Measurements from ENCODE around the gene PHF1. TPM values are rescaled to one million over a fixed set of nuclear protein-coding genes. Genes with fewer than 3 reads are reported as not detected.
"Not testable (repeated sequence)": the region's sequence is repeated elsewhere in the genome, so short reads cannot be mapped to it uniquely, and the experiment has no call there.

Gene PHF1
- total and polyA plus RNA-seq, 2 donors (not counting 1 experiment from before 2014, with no cell fraction given) = 198 to 365 TPM

DNA sequence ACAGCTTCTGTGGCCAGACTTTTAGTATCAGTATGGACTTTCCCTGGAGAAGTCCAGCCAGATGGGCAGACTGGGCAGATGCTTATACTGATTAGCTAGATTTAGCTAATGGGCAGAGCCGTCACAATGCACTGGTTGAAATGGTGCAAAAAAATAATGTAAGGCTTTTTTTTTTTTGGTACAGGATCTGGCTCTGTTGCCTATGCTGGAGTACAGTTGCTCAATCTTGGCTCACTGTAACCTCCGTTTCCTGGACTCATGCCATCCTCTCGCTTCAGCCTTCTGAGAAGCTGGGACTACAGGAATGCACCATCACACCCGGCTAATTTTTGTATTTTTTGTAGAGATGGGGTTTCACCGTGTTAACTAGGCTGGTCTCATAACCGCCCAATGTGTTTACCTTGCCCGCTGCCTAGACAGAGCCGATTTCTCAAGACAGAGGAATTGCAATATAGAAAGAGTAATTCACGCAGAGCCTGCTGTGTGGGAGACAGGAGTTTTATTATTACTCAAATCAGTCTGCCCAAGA, 35.6 kb upstream of the PHF1 start:
- 81% methylated on average over 5 of the region's 9 CpGs for WGBS (ENCODE audit: insufficient coverage)
- no peak overlapping the region for H3K9ac ChIP-seq (ENCODE audit: low read length)

DNA sequence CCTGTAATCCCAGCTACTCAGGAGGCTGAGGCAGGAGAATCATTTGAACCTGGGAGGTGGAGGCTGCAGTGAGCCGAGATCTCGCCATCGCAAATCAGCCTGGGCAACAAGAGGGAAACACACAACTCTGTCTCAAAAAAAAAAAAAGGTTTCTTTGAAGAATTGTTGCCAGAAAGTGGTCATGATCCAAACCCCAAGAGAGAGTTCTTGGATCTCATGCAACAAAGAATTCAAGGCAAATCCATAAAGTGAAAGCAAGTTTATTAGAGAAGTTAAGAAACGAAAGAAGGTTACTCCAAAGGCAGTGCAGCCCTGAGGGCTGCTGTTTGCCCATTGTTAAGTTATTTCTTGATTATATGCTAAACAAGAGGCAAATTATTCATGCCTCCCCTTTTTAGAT, 33.6 kb upstream of the PHF1 start:
- no peaks in the 10 kb centered on the region for H3K4me1 Mint-ChIP-seq
- H3K27ac ChIP-seq (ENCODE audit: low read length in 2 of 2) = no peak overlapping the region
- H3K36me3 ChIP-seq (replicated peaks in 1 of 2; ENCODE audit: control extremely low read depth in 1 of 2, control insufficient read depth in 1 of 2, extremely low read depth in 1 of 2, insufficient read depth in 2 of 2, low read length in 1 of 2) = no peaks in the 10 kb centered on the region
- no peaks in the 10 kb centered on the region for H3K79me2 ChIP-seq (ENCODE audit: control insufficient read depth, insufficient read depth, low read length)
- ChIA-PET CTCF (no interaction called here), POLR2A (no interaction called here)
- no peak for DNase-seq
- H3K4me3 ChIP-seq (ENCODE audit: control extremely low read depth in 1 of 5, extremely low read depth in 1 of 5, insufficient read depth in 1 of 5, low read depth in 2 of 5, low read length in 4 of 5) = no peak overlapping the region
- no peak overlapping the region for H3K9ac ChIP-seq (ENCODE audit: low read length)
- no peaks in the 10 kb centered on the region for H3K4me1 ChIP-seq (ENCODE audit: control insufficient read depth in 2 of 2, insufficient read depth in 2 of 2, low read length in 2 of 2)
- H3K4me2 ChIP-seq (replicated peaks; ENCODE audit: low read depth, low read length, poor library complexity, severe bottlenecking) = no peak overlapping the region
- no peak overlapping the region for H3K4me3 Mint-ChIP-seq
- H3K27me3 ChIP-seq (replicated peaks in 1 of 4; ENCODE audit: control extremely low read depth in 1 of 4, control insufficient read depth in 3 of 4, insufficient read depth in 4 of 4, low read length in 3 of 4) = no peaks in the 10 kb centered on the region
- no peak overlapping the region for H2AFZ ChIP-seq (ENCODE audit: insufficient read depth, low read depth, low read length, poor library complexity, severe bottlenecking)
- H3K27ac Mint-ChIP-seq = no peak overlapping the region
- H3K9me3 ChIP-seq (ENCODE audit: control extremely low read depth in 1 of 3, control insufficient read depth in 2 of 3, insufficient read depth in 1 of 3, low read length in 2 of 3) = no peaks in the 10 kb centered on the region
- intact Hi-C loops (cut with micrococcal nuclease) = no loop called here
- ATAC-seq (ENCODE audit: low read depth) = no peak
- no peaks in the 10 kb centered on the region for H3K27me3 Mint-ChIP-seq
- no peaks in the 10 kb centered on the region for H4K20me1 ChIP-seq (ENCODE audit: control insufficient read depth, insufficient read depth, low read length, poor library complexity, severe bottlenecking)
- no peaks in the 10 kb centered on the region for H3K9me3 Mint-ChIP-seq (ENCODE audit: insufficient read depth)
- WGBS (ENCODE audit: insufficient coverage) = 100% methylated on average over 2 of the region's 4 CpGs
- TF ChIP-seq EZH2 (IDR thresholded peaks at IDR 0.05; ENCODE audit: borderline replicate concordance, insufficient read depth, low read depth, low read length, poor library complexity, severe bottlenecking) (no peak), CTCF (IDR thresholded peaks at IDR 0.05) (no peak)

More for the DNA sequence above, 35.6 kb upstream of the PHF1 start:
- TF ChIP-seq EZH2 (IDR thresholded peaks at IDR 0.05; ENCODE audit: borderline replicate concordance, insufficient read depth, low read depth, low read length, poor library complexity, severe bottlenecking) = no peak
- no peak for TF ChIP-seq CTCF (IDR thresholded peaks at IDR 0.05)
- ChIA-PET CTCF (interaction anchor here (1.3 to 1.9 kb wide), 2 partner anchors 16 to 31 kb away, joined by 5 to 6 read pairs; no protein-coding TSS in a partner anchor), POLR2A (interaction anchor here (0.6 to 0.7 kb wide), 2 partner anchors 103 to 218 kb away, joined by 4 to 5 read pairs; partner anchors contain the start of gene RPS18)
- no peaks in the 10 kb centered on the region for H3K27me3 ChIP-seq (replicated peaks in 1 of 4; ENCODE audit: control extremely low read depth in 1 of 4, control insufficient read depth in 3 of 4, insufficient read depth in 4 of 4, low read length in 3 of 4)
- intact Hi-C loops (cut with micrococcal nuclease) = no loop called here
- Mint-ChIP-seq H3K4me1 (no peaks in the 10 kb centered on the region), H3K4me3 (no peak overlapping the region), H3K27ac (no peak overlapping the region), H3K27me3 (no peaks in the 10 kb centered on the region), H3K9me3 (ENCODE audit: insufficient read depth) (no peaks in the 10 kb centered on the region)
- H2AFZ ChIP-seq (ENCODE audit: insufficient read depth, low read depth, low read length, poor library complexity, severe bottlenecking) = no peak overlapping the region
- H3K4me3 ChIP-seq (ENCODE audit: control extremely low read depth in 1 of 5, extremely low read depth in 1 of 5, insufficient read depth in 1 of 5, low read depth in 2 of 5, low read length in 4 of 5) = no peak overlapping the region
- no peak overlapping the region for H3K27ac ChIP-seq (ENCODE audit: low read length in 2 of 2)
- no peaks in the 10 kb centered on the region for H3K4me1 ChIP-seq (ENCODE audit: control insufficient read depth in 2 of 2, insufficient read depth in 2 of 2, low read length in 2 of 2)
- no peaks in the 10 kb centered on the region for H3K9me3 ChIP-seq (ENCODE audit: control extremely low read depth in 1 of 3, control insufficient read depth in 2 of 3, insufficient read depth in 1 of 3, low read length in 2 of 3)
- no peak for ATAC-seq (ENCODE audit: low read depth)
- no peak for DNase-seq
- no peaks in the 10 kb centered on the region for H3K79me2 ChIP-seq (ENCODE audit: control insufficient read depth, insufficient read depth, low read length)
- no peak overlapping the region for H3K4me2 ChIP-seq (replicated peaks; ENCODE audit: low read depth, low read length, poor library complexity, severe bottlenecking)
- H3K36me3 ChIP-seq (replicated peaks in 1 of 2; ENCODE audit: control extremely low read depth in 1 of 2, control insufficient read depth in 1 of 2, extremely low read depth in 1 of 2, insufficient read depth in 2 of 2, low read length in 1 of 2) = no peaks in the 10 kb centered on the region
- H4K20me1 ChIP-seq (ENCODE audit: control insufficient read depth, insufficient read depth, low read length, poor library complexity, severe bottlenecking) = no peaks in the 10 kb centered on the region

GRCh38 chr6:33379184-33379583, 31.6 kb upstream of the PHF1 start:
- CTCF ChIA-PET = interaction anchor here (0.7 kb wide), 1 partner anchor 150 kb away, joined by 4 read pairs; no protein-coding TSS in a partner anchor
- H3K4me1 ChIP-seq (ENCODE audit: control insufficient read depth in 2 of 2, insufficient read depth in 2 of 2, low read length in 2 of 2); H2AFZ ChIP-seq (ENCODE audit: insufficient read depth, low read depth, low read length, poor library complexity, severe bottlenecking); H3K4me1 Mint-ChIP-seq; H3K9me3 Mint-ChIP-seq (ENCODE audit: insufficient read depth); H3K9me3 ChIP-seq (ENCODE audit: control extremely low read depth in 1 of 3, control insufficient read depth in 2 of 3, insufficient read depth in 1 of 3, low read length in 2 of 3); ATAC-seq (ENCODE audit: low read depth); H3K36me3 ChIP-seq (replicated peaks in 1 of 2; ENCODE audit: control extremely low read depth in 1 of 2, control insufficient read depth in 1 of 2, extremely low read depth in 1 of 2, insufficient read depth in 2 of 2, low read length in 1 of 2); H4K20me1 ChIP-seq (ENCODE audit: control insufficient read depth, insufficient read depth, low read length, poor library complexity, severe bottlenecking); H3K27ac ChIP-seq (ENCODE audit: low read length in 2 of 2); H3K27ac Mint-ChIP-seq; intact Hi-C loops (cut with micrococcal nuclease); H3K4me2 ChIP-seq (replicated peaks; ENCODE audit: low read depth, low read length, poor library complexity, severe bottlenecking); H3K27me3 ChIP-seq (replicated peaks in 1 of 4; ENCODE audit: control extremely low read depth in 1 of 4, control insufficient read depth in 3 of 4, insufficient read depth in 4 of 4, low read length in 3 of 4); H3K79me2 ChIP-seq (ENCODE audit: control insufficient read depth, insufficient read depth, low read length); DNase-seq; H3K27me3 Mint-ChIP-seq; H3K9ac ChIP-seq (ENCODE audit: low read length); H3K4me3 Mint-ChIP-seq; H3K4me3 ChIP-seq (ENCODE audit: control extremely low read depth in 1 of 5, extremely low read depth in 1 of 5, insufficient read depth in 1 of 5, low read depth in 2 of 5, low read length in 4 of 5): not testable (repeated sequence)
- POLR2A ChIA-PET = interaction anchor here (0.6 to 0.7 kb wide), 3 partner anchors 26 to 71 kb away, joined by 3 to 8 read pairs (median 4); no protein-coding TSS in a partner anchor
- WGBS (ENCODE audit: insufficient coverage) = 81% methylated on average over 6 of the region's 10 CpGs

Data from B cell (primary cell).